Neural crest cell (in vitro differentiated cells): ENCODE measurements around the gene LAMC3. TPM values are rescaled to one million over a fixed set of nuclear protein-coding genes. Genes with fewer than 3 reads are reported as not detected.

Source experiments
- DNase-seq: peaks from one replicate; pipeline ENCODE4 v3.0.0; 2021; ENCODE audit warnings: low read depth, mixed read lengths, low spot score
- H3K27ac Mint-ChIP-seq: one replicate; pipeline ENCODE4 v1.8.0; 2021; ENCODE audit warnings: mild to moderate bottlenecking, mixed read lengths; ENCODE audit not compliant: unreplicated experiment
- H3K27me3 Mint-ChIP-seq: 2 replicates; pipeline ENCODE4 v1.8.0; 2021; ENCODE audit warnings: low read depth, mild to moderate bottlenecking, mixed read lengths
- H3K36me3 Mint-ChIP-seq: 2 replicates; pipeline ENCODE4 v1.8.0; 2021; ENCODE audit warnings: low read depth, mild to moderate bottlenecking, mixed read lengths
- H3K4me1 Mint-ChIP-seq: 2 replicates; pipeline ENCODE4 v1.8.0; 2021; ENCODE audit warnings: mixed read lengths
- H3K4me3 Mint-ChIP-seq: one replicate; pipeline ENCODE4 v1.8.0; 2021; ENCODE audit warnings: mild to moderate bottlenecking, mixed read lengths
- H3K9me3 Mint-ChIP-seq: 2 replicates; pipeline ENCODE4 v1.8.0; 2021; ENCODE audit warnings: mixed read lengths
- total RNA-seq: library from RNA; stranded (reverse); gene quantifications from 2 replicates; pipeline ENCODE4 v1.2.1, GENCODE V29; 2021
- TF ChIP-seq, protein P1 (sequence below): fragments of 200-600 bp; sonication (generic); conservative IDR thresholded peaks from 2 replicates; pipeline ENCODE4 v1.5.0; 2021; ENCODE audit warnings: antibody characterized with exemption, mild to moderate bottlenecking

The LAMC3 gene
- total RNA-seq, 1 donor from 2014 or later, result 4.0 TPM

DNA sequence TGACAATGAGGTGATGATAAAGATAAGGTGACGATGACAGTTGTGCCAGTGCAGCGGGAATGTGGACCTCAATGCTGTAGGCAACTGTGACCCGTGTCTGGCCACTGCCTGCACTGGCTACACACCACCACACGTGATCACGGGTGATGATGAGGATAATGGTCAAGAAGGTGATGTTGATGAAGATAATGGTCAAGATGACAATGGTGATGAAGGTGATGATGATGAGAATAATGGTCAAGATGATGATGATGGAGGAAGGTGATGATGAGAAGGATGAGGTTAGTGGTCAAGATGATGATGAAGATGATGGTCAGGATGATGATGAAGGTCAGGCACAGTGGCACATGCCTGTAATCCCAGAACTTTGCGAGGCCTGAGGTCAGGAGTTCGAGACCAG, 56.6 kb downstream of the LAMC3 start:
- no peak for DNase-seq
- H3K36me3 Mint-ChIP-seq, result no peaks in the 10 kb centered on the region
- H3K27me3 Mint-ChIP-seq, result no peaks in the 10 kb centered on the region
- H3K9me3 Mint-ChIP-seq, result no peaks in the 10 kb centered on the region
- TF ChIP-seq, protein P1, sequence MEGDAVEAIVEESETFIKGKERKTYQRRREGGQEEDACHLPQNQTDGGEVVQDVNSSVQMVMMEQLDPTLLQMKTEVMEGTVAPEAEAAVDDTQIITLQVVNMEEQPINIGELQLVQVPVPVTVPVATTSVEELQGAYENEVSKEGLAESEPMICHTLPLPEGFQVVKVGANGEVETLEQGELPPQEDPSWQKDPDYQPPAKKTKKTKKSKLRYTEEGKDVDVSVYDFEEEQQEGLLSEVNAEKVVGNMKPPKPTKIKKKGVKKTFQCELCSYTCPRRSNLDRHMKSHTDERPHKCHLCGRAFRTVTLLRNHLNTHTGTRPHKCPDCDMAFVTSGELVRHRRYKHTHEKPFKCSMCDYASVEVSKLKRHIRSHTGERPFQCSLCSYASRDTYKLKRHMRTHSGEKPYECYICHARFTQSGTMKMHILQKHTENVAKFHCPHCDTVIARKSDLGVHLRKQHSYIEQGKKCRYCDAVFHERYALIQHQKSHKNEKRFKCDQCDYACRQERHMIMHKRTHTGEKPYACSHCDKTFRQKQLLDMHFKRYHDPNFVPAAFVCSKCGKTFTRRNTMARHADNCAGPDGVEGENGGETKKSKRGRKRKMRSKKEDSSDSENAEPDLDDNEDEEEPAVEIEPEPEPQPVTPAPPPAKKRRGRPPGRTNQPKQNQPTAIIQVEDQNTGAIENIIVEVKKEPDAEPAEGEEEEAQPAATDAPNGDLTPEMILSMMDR, result no peak
- no peak overlapping the region for H3K4me3 Mint-ChIP-seq
- H3K27ac Mint-ChIP-seq, result no peak overlapping the region
- peaks cover under 1% of the 10 kb centered on the region for H3K4me1 Mint-ChIP-seq

DNA sequence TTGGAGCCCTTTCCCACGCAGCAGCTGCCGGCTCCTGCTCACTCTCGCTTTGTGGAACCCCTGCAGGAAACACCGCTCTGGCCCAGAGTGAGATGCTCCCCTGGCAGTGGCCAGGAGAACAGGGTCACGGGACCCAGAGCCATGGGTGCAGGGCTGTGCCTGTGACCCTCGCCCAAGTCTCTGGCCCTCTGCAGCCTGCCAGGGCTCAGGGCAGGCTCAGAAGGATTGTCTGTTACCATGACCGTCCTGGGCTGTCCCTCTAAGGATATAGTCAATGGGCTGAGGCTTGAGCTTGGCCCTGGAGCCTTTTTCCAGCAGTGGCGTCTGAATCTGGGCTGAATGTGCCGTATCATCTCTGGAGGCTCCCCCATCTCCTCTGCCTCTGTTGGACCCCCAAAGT, 58.7 kb downstream of the LAMC3 start:
- DNase-seq, result no peak
- TF ChIP-seq, protein P1, result no peak
- no peaks in the 10 kb centered on the region for H3K27me3 Mint-ChIP-seq
- H3K27ac Mint-ChIP-seq, result peak overlapping the region; percentile 78
- no peak overlapping the region for H3K4me3 Mint-ChIP-seq
- H3K9me3 Mint-ChIP-seq, result no peaks in the 10 kb centered on the region
- H3K36me3 Mint-ChIP-seq, result no peaks in the 10 kb centered on the region
- H3K4me1 Mint-ChIP-seq, result peaks cover 4% of the 10 kb centered on the region

DNA sequence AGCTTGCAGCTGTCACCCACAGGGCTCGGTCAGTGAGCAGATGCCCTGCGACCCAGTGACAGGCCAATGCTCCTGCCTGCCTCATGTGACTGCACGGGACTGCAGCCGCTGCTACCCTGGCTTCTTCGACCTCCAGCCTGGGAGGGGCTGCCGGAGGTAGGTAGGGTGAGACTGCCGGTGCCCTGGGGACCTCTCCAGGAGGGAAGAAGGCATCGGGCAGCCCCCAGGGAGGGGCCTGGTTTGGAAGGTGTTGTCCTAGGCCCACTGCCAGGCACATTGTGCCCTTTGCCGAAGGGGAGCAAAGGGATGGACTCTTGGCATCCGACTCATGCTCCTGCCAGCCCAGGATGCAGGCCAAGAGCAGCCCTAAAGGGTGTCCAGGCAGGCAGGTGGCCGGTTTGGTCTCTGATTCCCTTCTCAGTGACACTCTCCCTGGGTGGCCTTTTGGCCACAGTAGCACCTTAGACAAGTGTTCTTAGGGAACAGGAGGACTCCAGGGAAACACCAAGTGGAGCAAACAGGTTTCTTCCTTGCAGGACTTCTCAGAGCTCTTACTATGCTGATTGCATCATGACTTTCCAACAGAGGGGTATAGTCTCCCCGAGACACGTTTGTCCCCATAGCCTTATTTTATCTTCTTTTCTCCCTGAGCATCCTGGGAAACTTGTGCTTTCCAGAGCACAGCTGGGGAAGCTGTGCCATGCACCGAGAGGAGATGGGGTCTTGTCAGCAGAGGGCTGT, 59.3 kb downstream of the LAMC3 start:
- no peaks in the 10 kb centered on the region for H3K9me3 Mint-ChIP-seq
- H3K27ac Mint-ChIP-seq, result no peak overlapping the region
- TF ChIP-seq, protein P1, result no peak
- H3K4me3 Mint-ChIP-seq, result no peak overlapping the region
- DNase-seq, result no peak
- H3K4me1 Mint-ChIP-seq, result peaks cover 4% of the 10 kb centered on the region
- H3K27me3 Mint-ChIP-seq, result no peaks in the 10 kb centered on the region
- no peaks in the 10 kb centered on the region for H3K36me3 Mint-ChIP-seq

DNA sequence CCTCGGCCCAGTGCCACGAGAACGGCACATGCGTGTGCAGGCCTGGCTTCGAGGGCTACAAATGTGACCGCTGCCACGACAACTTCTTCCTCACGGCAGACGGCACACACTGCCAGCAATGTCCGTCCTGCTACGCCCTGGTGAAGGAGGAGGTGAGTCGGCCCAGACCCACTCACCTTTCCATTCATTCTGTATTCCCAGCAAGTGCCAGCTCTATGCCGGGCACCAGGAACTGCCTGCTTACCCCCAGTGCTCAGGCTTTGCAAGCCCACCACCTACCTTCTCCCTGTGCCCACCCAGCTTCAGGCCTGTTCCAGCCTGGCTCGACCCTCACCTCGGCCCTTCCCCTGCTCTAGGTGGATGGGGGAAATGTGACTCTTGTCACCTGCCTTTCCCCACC, 60.7 kb downstream of the LAMC3 start:
- Mint-ChIP-seq H3K4me1 (peaks cover 4% of the 10 kb centered on the region), H3K27ac (no peak overlapping the region), H3K27me3 (no peaks in the 10 kb centered on the region), H3K36me3 (no peaks in the 10 kb centered on the region), H3K4me3 (no peak overlapping the region), H3K9me3 (no peaks in the 10 kb centered on the region)
- no peak for DNase-seq
- TF ChIP-seq, protein P1, result no peak

DNA sequence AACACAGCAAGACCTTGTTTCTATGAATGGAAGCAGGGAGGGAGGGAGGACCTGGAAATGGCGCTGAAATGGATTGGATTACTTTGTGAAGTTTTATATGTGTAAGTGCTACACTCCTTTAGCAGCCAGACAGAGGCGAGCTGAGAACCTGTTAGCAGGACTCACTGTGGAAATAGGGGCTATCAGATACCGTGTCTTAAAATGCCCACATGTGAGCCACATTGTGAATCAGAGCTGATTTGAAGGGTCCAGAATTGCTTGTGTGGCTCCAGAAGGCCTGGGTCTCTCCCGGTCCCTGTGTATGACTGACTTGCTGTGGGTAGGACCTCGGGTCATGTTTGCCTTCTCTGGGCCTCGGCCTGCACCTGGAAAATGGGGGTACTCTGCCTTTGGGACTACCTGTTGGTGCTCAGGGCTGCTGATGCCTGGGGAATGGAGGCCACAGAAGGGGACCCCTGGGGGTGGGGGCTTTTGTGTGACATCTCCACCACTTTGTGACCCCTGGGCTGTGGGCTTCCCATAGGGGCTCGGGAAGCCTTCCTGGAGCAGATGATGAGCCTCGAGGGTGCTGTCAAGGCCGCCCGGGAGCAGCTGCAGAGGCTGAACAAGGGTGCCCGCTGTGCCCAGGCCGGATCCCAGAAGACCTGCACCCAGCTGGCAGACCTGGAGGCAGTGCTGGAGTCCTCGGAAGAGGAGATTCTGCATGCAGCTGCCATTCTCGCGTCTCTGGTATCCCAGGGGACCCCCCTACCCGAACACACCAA, 63.3 kb downstream of the LAMC3 start:
- peaks cover 4% of the 10 kb centered on the region for H3K4me1 Mint-ChIP-seq
- H3K9me3 Mint-ChIP-seq, result no peaks in the 10 kb centered on the region
- no peak overlapping the region for H3K27ac Mint-ChIP-seq
- H3K4me3 Mint-ChIP-seq, result no peak overlapping the region
- no peaks in the 10 kb centered on the region for H3K36me3 Mint-ChIP-seq
- no peak for DNase-seq
- TF ChIP-seq, protein P1, result no peak
- no peaks in the 10 kb centered on the region for H3K27me3 Mint-ChIP-seq
